Measurements from ENCODE around the gene CEPT1.

CEPT1 gene

GRCh38 chr1:111164151-111164550, 24.1 kb downstream of the CEPT1 start:
- no peaks in the 10 kb centered on the region for H3K4me1 ChIP-seq (ENCODE audit: control insufficient read depth, insufficient read depth, low read length)
- H3K9me3 ChIP-seq (ENCODE audit: control insufficient read depth, low read length): no peaks in the 10 kb centered on the region
- WGBS, 2 experiments: 95 to 100% methylated on average over 2 of the region's 2 CpGs
- H3K27ac ChIP-seq (ENCODE audit: insufficient read depth, low read depth, low read length, poor library complexity, severe bottlenecking): no peak overlapping the region
- no peaks in the 10 kb centered on the region for H3K27me3 ChIP-seq (ENCODE audit: control insufficient read depth, insufficient read depth, low read length, poor library complexity, severe bottlenecking)
- H3K36me3 ChIP-seq (ENCODE audit: control insufficient read depth, insufficient read depth, low read length): peaks cover 8% of the 10 kb centered on the region
- no peak overlapping the region for H3K4me3 ChIP-seq (ENCODE audit: insufficient read depth, low read depth, low read length)

- no peak overlapping the region for H3K4me3 ChIP-seq (ENCODE audit: insufficient read depth, low read depth, low read length)
- no peaks in the 10 kb centered on the region for H3K4me1 ChIP-seq (ENCODE audit: control insufficient read depth, insufficient read depth, low read length)
- H3K9me3 ChIP-seq (ENCODE audit: control insufficient read depth, low read length): no peaks in the 10 kb centered on the region
- H3K27me3 ChIP-seq (ENCODE audit: control insufficient read depth, insufficient read depth, low read length, poor library complexity, severe bottlenecking): no peaks in the 10 kb centered on the region
- peaks cover 13% of the 10 kb centered on the region for H3K36me3 ChIP-seq (ENCODE audit: control insufficient read depth, insufficient read depth, low read length)
- H3K27ac ChIP-seq (ENCODE audit: insufficient read depth, low read depth, low read length, poor library complexity, severe bottlenecking): no peak overlapping the region
These were observed 32.4 kb downstream of the CEPT1 start for GRCh38 chr1:111172463-111172862.

- Histone ChIP-seq H3K4me1 (ENCODE audit: control insufficient read depth, insufficient read depth, low read length) (no peaks in the 10 kb centered on the region), H3K9me3 (ENCODE audit: control insufficient read depth, low read length) (no peaks in the 10 kb centered on the region), H3K27ac (ENCODE audit: insufficient read depth, low read depth, low read length, poor library complexity, severe bottlenecking) (no peak overlapping the region), H3K27me3 (ENCODE audit: control insufficient read depth, insufficient read depth, low read length, poor library complexity, severe bottlenecking) (no peaks in the 10 kb centered on the region), H3K4me3 (ENCODE audit: insufficient read depth, low read depth, low read length) (no peak overlapping the region), H3K36me3 (ENCODE audit: control insufficient read depth, insufficient read depth, low read length) (peaks cover 8% of the 10 kb centered on the region)
These were observed 34.0 kb downstream of the CEPT1 start for GRCh38 chr1:111174070-111174469.

GRCh38 chr1:111175349-111175748, 35.3 kb downstream of the CEPT1 start:
- Histone ChIP-seq H3K4me1 (ENCODE audit: control insufficient read depth, insufficient read depth, low read length) (no peaks in the 10 kb centered on the region), H3K9me3 (ENCODE audit: control insufficient read depth, low read length) (no peaks in the 10 kb centered on the region), H3K4me3 (ENCODE audit: insufficient read depth, low read depth, low read length) (no peak overlapping the region), H3K27me3 (ENCODE audit: control insufficient read depth, insufficient read depth, low read length, poor library complexity, severe bottlenecking) (no peaks in the 10 kb centered on the region), H3K27ac (ENCODE audit: insufficient read depth, low read depth, low read length, poor library complexity, severe bottlenecking) (no peak overlapping the region), H3K36me3 (ENCODE audit: control insufficient read depth, insufficient read depth, low read length) (peaks cover 8% of the 10 kb centered on the region)
- WGBS, 2 experiments: 90 to 97% methylated on average over 2 to 3 of the region's 3 CpGs

- Histone ChIP-seq H3K36me3 (ENCODE audit: control insufficient read depth, insufficient read depth, low read length) (peaks cover 8% of the 10 kb centered on the region), H3K4me1 (ENCODE audit: control insufficient read depth, insufficient read depth, low read length) (no peaks in the 10 kb centered on the region), H3K9me3 (ENCODE audit: control insufficient read depth, low read length) (no peaks in the 10 kb centered on the region), H3K4me3 (ENCODE audit: insufficient read depth, low read depth, low read length) (no peak overlapping the region), H3K27ac (ENCODE audit: insufficient read depth, low read depth, low read length, poor library complexity, severe bottlenecking) (no peak overlapping the region), H3K27me3 (ENCODE audit: control insufficient read depth, insufficient read depth, low read length, poor library complexity, severe bottlenecking) (no peaks in the 10 kb centered on the region)
- no CpG with 5 or more reads among the region's 1 CpG for WGBS, 2 experiments
These were observed 36.7 kb downstream of the CEPT1 start for GRCh38 chr1:111176678-111177077.

- Histone ChIP-seq H3K9me3 (ENCODE audit: control insufficient read depth, low read length) (no peaks in the 10 kb centered on the region), H3K27me3 (ENCODE audit: control insufficient read depth, insufficient read depth, low read length, poor library complexity, severe bottlenecking) (no peaks in the 10 kb centered on the region), H3K27ac (ENCODE audit: insufficient read depth, low read depth, low read length, poor library complexity, severe bottlenecking) (no peak overlapping the region), H3K36me3 (ENCODE audit: control insufficient read depth, insufficient read depth, low read length) (no peaks in the 10 kb centered on the region), H3K4me1 (ENCODE audit: control insufficient read depth, insufficient read depth, low read length) (no peaks in the 10 kb centered on the region), H3K4me3 (ENCODE audit: insufficient read depth, low read depth, low read length) (no peak overlapping the region)
These were observed 40.0 kb downstream of the CEPT1 start for GRCh38 chr1:111179968-111180533.

- Histone ChIP-seq H3K27ac (ENCODE audit: insufficient read depth, low read depth, low read length, poor library complexity, severe bottlenecking) (no peak overlapping the region), H3K4me1 (ENCODE audit: control insufficient read depth, insufficient read depth, low read length) (no peaks in the 10 kb centered on the region), H3K9me3 (ENCODE audit: control insufficient read depth, low read length) (no peaks in the 10 kb centered on the region), H3K4me3 (ENCODE audit: insufficient read depth, low read depth, low read length) (no peak overlapping the region), H3K36me3 (ENCODE audit: control insufficient read depth, insufficient read depth, low read length) (peaks cover 3% of the 10 kb centered on the region), H3K27me3 (ENCODE audit: control insufficient read depth, insufficient read depth, low read length, poor library complexity, severe bottlenecking) (no peaks in the 10 kb centered on the region)
- WGBS, 2 experiments: 93 to 100% methylated on average over 2 of the region's 2 CpGs
These were observed 42.0 kb downstream of the CEPT1 start for GRCh38 chr1:111182052-111182451.

- no peaks in the 10 kb centered on the region for H3K27me3 ChIP-seq (ENCODE audit: control insufficient read depth, insufficient read depth, low read length, poor library complexity, severe bottlenecking)
- no peaks in the 10 kb centered on the region for H3K9me3 ChIP-seq (ENCODE audit: control insufficient read depth, low read length)
- 95 to 97% methylated on average over 5 to 6 of the region's 6 CpGs for WGBS, 2 experiments
- H3K4me1 ChIP-seq (ENCODE audit: control insufficient read depth, insufficient read depth, low read length): no peaks in the 10 kb centered on the region
- no peak overlapping the region for H3K27ac ChIP-seq (ENCODE audit: insufficient read depth, low read depth, low read length, poor library complexity, severe bottlenecking)
- peaks cover 5% of the 10 kb centered on the region for H3K36me3 ChIP-seq (ENCODE audit: control insufficient read depth, insufficient read depth, low read length)
- no peak overlapping the region for H3K4me3 ChIP-seq (ENCODE audit: insufficient read depth, low read depth, low read length)
These were observed 43.5 kb downstream of the CEPT1 start for GRCh38 chr1:111183308-111184069.

GRCh38 chr1:111184663-111185062, 44.6 kb downstream of the CEPT1 start:
- H3K9me3 ChIP-seq (ENCODE audit: control insufficient read depth, low read length): no peaks in the 10 kb centered on the region
- peaks cover 5% of the 10 kb centered on the region for H3K36me3 ChIP-seq (ENCODE audit: control insufficient read depth, insufficient read depth, low read length)
- H3K4me1 ChIP-seq (ENCODE audit: control insufficient read depth, insufficient read depth, low read length): no peaks in the 10 kb centered on the region
- H3K27me3 ChIP-seq (ENCODE audit: control insufficient read depth, insufficient read depth, low read length, poor library complexity, severe bottlenecking): no peaks in the 10 kb centered on the region
- no peak overlapping the region for H3K27ac ChIP-seq (ENCODE audit: insufficient read depth, low read depth, low read length, poor library complexity, severe bottlenecking)
- no peak overlapping the region for H3K4me3 ChIP-seq (ENCODE audit: insufficient read depth, low read depth, low read length)

GRCh38 chr1:111190931-111191451, 51.0 kb downstream of the CEPT1 start:
- no peaks in the 10 kb centered on the region for H3K27me3 ChIP-seq (ENCODE audit: control insufficient read depth, insufficient read depth, low read length, poor library complexity, severe bottlenecking)
- 93 to 98% methylated on average over 2 of the region's 2 CpGs for WGBS, 2 experiments
- no peaks in the 10 kb centered on the region for H3K9me3 ChIP-seq (ENCODE audit: control insufficient read depth, low read length)
- no peak overlapping the region for H3K27ac ChIP-seq (ENCODE audit: insufficient read depth, low read depth, low read length, poor library complexity, severe bottlenecking)
- H3K4me1 ChIP-seq (ENCODE audit: control insufficient read depth, insufficient read depth, low read length): no peaks in the 10 kb centered on the region
- H3K4me3 ChIP-seq (ENCODE audit: insufficient read depth, low read depth, low read length): no peak overlapping the region
- H3K36me3 ChIP-seq (ENCODE audit: control insufficient read depth, insufficient read depth, low read length): peaks cover 5% of the 10 kb centered on the region
